ENCODE data around the gene PRKCQ. TPM values are rescaled to one million over a fixed set of nuclear protein-coding genes. Genes with fewer than 3 reads are reported as not detected.

Gene PRKCQ
- total RNA-seq, 1 donor from 2014 or later, result 0.15 TPM

DNA sequence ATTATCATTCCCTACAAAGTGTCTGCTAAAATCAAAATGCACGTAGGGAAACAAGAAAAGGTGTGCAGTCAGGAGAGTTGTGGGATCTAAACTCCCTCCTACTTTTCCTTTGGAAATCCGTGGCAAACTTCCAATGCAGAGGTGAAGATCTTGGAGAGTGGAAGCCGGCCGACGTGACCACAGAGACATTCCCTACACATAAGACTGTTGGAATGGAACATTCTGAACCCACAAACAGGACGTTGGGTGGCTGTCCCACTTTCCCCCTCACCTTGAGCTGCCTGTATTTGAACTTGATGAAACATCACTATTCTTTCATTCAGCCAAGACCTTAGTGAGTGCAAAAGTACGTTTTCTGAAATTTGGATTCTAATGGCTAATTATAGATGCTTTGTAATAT is 65.9 kb downstream of the PRKCQ start:
- Mint-ChIP-seq H3K4me3 (ENCODE audit: unreplicated experiment) (no peak overlapping the region), H3K27me3 (ENCODE audit: low read depth) (peaks cover 11% of the 10 kb centered on the region), H3K27ac (ENCODE audit: unreplicated experiment) (no peak overlapping the region), H3K4me1 (ENCODE audit: low read depth) (no peaks in the 10 kb centered on the region), H3K9me3 (ENCODE audit: low read depth) (peaks cover 3% of the 10 kb centered on the region), H3K36me3 (ENCODE audit: low read depth) (no peaks in the 10 kb centered on the region)
- DNase-seq (ENCODE audit: low spot score), result no peak
- TF ChIP-seq, protein P1, sequence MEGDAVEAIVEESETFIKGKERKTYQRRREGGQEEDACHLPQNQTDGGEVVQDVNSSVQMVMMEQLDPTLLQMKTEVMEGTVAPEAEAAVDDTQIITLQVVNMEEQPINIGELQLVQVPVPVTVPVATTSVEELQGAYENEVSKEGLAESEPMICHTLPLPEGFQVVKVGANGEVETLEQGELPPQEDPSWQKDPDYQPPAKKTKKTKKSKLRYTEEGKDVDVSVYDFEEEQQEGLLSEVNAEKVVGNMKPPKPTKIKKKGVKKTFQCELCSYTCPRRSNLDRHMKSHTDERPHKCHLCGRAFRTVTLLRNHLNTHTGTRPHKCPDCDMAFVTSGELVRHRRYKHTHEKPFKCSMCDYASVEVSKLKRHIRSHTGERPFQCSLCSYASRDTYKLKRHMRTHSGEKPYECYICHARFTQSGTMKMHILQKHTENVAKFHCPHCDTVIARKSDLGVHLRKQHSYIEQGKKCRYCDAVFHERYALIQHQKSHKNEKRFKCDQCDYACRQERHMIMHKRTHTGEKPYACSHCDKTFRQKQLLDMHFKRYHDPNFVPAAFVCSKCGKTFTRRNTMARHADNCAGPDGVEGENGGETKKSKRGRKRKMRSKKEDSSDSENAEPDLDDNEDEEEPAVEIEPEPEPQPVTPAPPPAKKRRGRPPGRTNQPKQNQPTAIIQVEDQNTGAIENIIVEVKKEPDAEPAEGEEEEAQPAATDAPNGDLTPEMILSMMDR (IDR thresholded peaks at IDR 0.05), result no peak

DNA sequence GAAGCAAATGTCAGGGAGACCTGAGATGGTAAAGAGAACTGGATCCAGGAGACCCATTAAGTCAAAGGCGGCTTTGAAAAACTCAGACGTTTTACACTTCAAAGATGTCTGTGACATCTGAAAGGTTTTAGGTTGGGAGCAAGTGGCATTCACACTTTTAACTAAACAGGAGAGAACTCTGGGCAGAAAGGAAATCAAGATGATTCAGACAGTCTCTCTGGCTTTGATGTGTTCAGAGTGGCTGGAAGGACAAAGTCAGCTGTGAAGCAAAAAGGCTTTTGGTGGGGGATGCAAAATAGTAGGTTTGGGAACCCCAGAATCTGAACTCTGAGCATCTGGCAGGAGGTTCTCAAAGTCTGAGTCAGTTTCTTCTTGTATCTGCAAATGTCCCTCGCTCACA is 66.6 kb downstream of the PRKCQ start:
- H3K36me3 Mint-ChIP-seq (ENCODE audit: low read depth), result no peaks in the 10 kb centered on the region
- peaks cover 3% of the 10 kb centered on the region for H3K9me3 Mint-ChIP-seq (ENCODE audit: low read depth)
- H3K27ac Mint-ChIP-seq (ENCODE audit: unreplicated experiment), result no peak overlapping the region
- H3K27me3 Mint-ChIP-seq (ENCODE audit: low read depth), result peaks cover 11% of the 10 kb centered on the region
- no peaks in the 10 kb centered on the region for H3K4me1 Mint-ChIP-seq (ENCODE audit: low read depth)
- no peak overlapping the region for H3K4me3 Mint-ChIP-seq (ENCODE audit: unreplicated experiment)
- no peak for DNase-seq (ENCODE audit: low spot score)
- TF ChIP-seq, protein P1 (IDR thresholded peaks at IDR 0.05), result no peak

DNA sequence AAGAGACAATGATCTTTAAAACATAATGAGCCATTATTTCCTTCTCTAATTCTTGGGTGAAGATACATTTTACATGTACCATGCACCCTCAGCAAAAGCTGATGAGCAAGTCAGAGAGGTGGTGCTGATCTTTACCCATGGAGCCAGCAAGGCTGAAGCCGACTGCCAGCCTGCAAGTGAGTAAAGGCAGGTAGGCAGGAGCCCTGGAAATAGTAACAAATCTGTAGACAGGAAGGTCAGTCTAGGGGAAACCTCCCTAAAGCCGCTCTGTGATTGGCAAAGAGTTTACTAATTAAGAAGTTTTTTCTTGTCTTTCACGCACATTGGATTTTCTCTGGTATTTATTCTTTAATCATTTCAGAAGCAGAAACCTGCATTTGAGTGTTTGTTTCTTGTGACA is 67.9 kb downstream of the PRKCQ start:
- no peaks in the 10 kb centered on the region for H3K4me1 Mint-ChIP-seq (ENCODE audit: low read depth)
- H3K4me3 Mint-ChIP-seq (ENCODE audit: unreplicated experiment), result no peak overlapping the region
- no peaks in the 10 kb centered on the region for H3K36me3 Mint-ChIP-seq (ENCODE audit: low read depth)
- no peak for DNase-seq (ENCODE audit: low spot score)
- TF ChIP-seq, protein P1 (IDR thresholded peaks at IDR 0.05), result no peak
- peaks cover 3% of the 10 kb centered on the region for H3K9me3 Mint-ChIP-seq (ENCODE audit: low read depth)
- H3K27ac Mint-ChIP-seq (ENCODE audit: unreplicated experiment), result no peak overlapping the region
- H3K27me3 Mint-ChIP-seq (ENCODE audit: low read depth), result peaks cover 7% of the 10 kb centered on the region

DNA sequence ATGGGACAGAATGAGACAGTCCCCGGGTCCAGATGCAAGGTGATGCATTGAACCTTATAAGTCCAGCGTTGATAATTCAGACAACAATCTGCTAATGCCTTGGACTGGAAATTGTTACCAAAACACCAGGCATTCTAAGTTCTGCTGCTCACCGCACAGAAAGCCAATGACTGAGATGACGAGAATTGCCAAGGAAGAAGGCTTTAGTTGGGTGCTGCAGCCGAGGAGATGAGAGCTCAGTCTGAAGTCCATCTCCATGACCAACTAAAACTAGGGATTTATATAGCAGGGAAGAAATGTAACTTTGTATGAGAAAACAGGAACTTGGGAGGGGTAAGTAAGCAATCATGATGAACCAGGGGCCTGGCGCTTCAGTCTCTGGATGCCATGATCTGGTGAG is 68.7 kb downstream of the PRKCQ start:
- peaks cover 3% of the 10 kb centered on the region for H3K9me3 Mint-ChIP-seq (ENCODE audit: low read depth)
- TF ChIP-seq, protein P1 (IDR thresholded peaks at IDR 0.05), result no peak
- H3K27ac Mint-ChIP-seq (ENCODE audit: unreplicated experiment), result no peak overlapping the region
- no peak for DNase-seq (ENCODE audit: low spot score)
- peaks cover 4% of the 10 kb centered on the region for H3K27me3 Mint-ChIP-seq (ENCODE audit: low read depth)
- no peak overlapping the region for H3K4me3 Mint-ChIP-seq (ENCODE audit: unreplicated experiment)
- H3K4me1 Mint-ChIP-seq (ENCODE audit: low read depth), result no peaks in the 10 kb centered on the region
- no peaks in the 10 kb centered on the region for H3K36me3 Mint-ChIP-seq (ENCODE audit: low read depth)

DNA sequence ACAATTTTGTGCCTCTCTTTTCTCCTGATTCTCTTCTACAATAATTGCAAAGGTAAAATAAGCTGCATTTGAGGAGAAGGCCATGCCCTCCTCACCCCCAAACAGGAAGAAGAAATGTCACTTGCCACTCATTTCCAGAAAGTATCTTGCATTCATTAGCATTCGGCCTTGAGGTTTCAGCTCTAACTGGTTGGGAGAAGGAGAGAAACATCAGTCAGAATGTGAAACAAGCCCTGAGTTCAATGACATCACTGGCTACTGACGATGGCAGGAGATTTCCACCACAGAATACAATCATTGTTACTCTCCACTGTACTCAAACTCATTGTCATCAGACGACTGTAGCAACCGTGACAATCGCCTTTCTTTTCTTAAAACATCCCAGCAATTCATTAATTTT is 72.8 kb downstream of the PRKCQ start:
- Mint-ChIP-seq H3K4me3 (ENCODE audit: unreplicated experiment) (no peak overlapping the region), H3K27ac (ENCODE audit: unreplicated experiment) (no peak overlapping the region), H3K27me3 (ENCODE audit: low read depth) (peaks cover 9% of the 10 kb centered on the region), H3K4me1 (ENCODE audit: low read depth) (no peaks in the 10 kb centered on the region), H3K9me3 (ENCODE audit: low read depth) (peaks cover 3% of the 10 kb centered on the region), H3K36me3 (ENCODE audit: low read depth) (no peaks in the 10 kb centered on the region)
- DNase-seq (ENCODE audit: low spot score), result no peak
- TF ChIP-seq, protein P1 (IDR thresholded peaks at IDR 0.05), result no peak

All from chondrocyte (in vitro differentiated cells).